CD4-positive, alpha-beta T cell treated with Interleukin-17A for 4 hours (primary cell): ENCODE data around the gene RFC2.

Source experiments
- DNase-seq: peaks from one replicate; pipeline ENCODE4 v3.0.0-alpha.2; 2020; ENCODE audit warnings: mixed read lengths

Gene RFC2

GRCh38 chr7:74254129-74254857, at the start of gene RFC2:
Gene RFC2, minus strand, starts transcription at chr7:74254399. Its CDS starts 16 bp downstream, at chr7:74254383.
- peak; percentile 96 for DNase-seq

GRCh38 chr7:74302745-74303221, 48.6 kb upstream of the RFC2 start:
- no peak for DNase-seq

GRCh38 chr7:74300926-74301325, 46.7 kb upstream of the RFC2 start:
- DNase-seq: no peak

- no peak for DNase-seq
These were observed 45.2 kb upstream of the RFC2 start for GRCh38 chr7:74299401-74299800.

- no peak for DNase-seq
These were observed 43.5 kb upstream of the RFC2 start for GRCh38 chr7:74297516-74298233.

GRCh38 chr7:74294191-74294998, 40.2 kb upstream of the RFC2 start:
- no peak for DNase-seq

- no peak for DNase-seq
These were observed 39.3 kb upstream of the RFC2 start for GRCh38 chr7:74293577-74293908.

- no peak for DNase-seq
These were observed 38.8 kb upstream of the RFC2 start for GRCh38 chr7:74292757-74293576.

GRCh38 chr7:74291535-74291934, 37.3 kb upstream of the RFC2 start:
- no peak for DNase-seq

- no peak for DNase-seq
These were observed 36.8 kb upstream of the RFC2 start for GRCh38 chr7:74290981-74291441.

- no peak for DNase-seq
These were observed 36.4 kb upstream of the RFC2 start for GRCh38 chr7:74290553-74290950.

- peak; percentile 45 for DNase-seq
These were observed 35.7 kb upstream of the RFC2 start for GRCh38 chr7:74289659-74290552.

GRCh38 chr7:74289018-74289658, 34.9 kb upstream of the RFC2 start, which contains the start of gene CLIP2:
Gene CLIP2, plus strand, starts transcription at chr7:74289407. Its CDS starts 28,140 bp downstream, at chr7:74317547.
- DNase-seq: peak; percentile 89

- DNase-seq: no peak
These were observed 34.1 kb upstream of the RFC2 start for GRCh38 chr7:74288034-74288881.

GRCh38 chr7:74287303-74288033, 33.3 kb upstream of the RFC2 start:
- DNase-seq: no peak

GRCh38 chr7:74286131-74286530, 31.9 kb upstream of the RFC2 start:
- DNase-seq: no peak

- DNase-seq: no peak
These were observed 30.6 kb upstream of the RFC2 start for GRCh38 chr7:74284781-74285259.

- DNase-seq: no peak
These were observed 29.8 kb upstream of the RFC2 start for GRCh38 chr7:74283858-74284447.
